Endometrium (tissue), 2 donors: Measurements from ENCODE around the gene TBRG1.
"Not testable (repeated sequence)": the region's sequence is repeated elsewhere in the genome, so short reads cannot be mapped to it uniquely, and the experiment has no call there.

Experiments
- FAIRE-seq: peaks from 2 replicates; lab custom pipeline; 2012; peaks lifted over from hg19 to GRCh38; lab: Jason Lieb, UNC
- donor health status: control.
- donor health status: control.

The TBRG1 gene, protein sequence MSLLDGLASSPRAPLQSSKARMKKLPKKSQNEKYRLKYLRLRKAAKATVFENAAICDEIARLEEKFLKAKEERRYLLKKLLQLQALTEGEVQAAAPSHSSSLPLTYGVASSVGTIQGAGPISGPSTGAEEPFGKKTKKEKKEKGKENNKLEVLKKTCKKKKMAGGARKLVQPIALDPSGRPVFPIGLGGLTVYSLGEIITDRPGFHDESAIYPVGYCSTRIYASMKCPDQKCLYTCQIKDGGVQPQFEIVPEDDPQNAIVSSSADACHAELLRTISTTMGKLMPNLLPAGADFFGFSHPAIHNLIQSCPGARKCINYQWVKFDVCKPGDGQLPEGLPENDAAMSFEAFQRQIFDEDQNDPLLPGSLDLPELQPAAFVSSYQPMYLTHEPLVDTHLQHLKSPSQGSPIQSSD

DNA sequence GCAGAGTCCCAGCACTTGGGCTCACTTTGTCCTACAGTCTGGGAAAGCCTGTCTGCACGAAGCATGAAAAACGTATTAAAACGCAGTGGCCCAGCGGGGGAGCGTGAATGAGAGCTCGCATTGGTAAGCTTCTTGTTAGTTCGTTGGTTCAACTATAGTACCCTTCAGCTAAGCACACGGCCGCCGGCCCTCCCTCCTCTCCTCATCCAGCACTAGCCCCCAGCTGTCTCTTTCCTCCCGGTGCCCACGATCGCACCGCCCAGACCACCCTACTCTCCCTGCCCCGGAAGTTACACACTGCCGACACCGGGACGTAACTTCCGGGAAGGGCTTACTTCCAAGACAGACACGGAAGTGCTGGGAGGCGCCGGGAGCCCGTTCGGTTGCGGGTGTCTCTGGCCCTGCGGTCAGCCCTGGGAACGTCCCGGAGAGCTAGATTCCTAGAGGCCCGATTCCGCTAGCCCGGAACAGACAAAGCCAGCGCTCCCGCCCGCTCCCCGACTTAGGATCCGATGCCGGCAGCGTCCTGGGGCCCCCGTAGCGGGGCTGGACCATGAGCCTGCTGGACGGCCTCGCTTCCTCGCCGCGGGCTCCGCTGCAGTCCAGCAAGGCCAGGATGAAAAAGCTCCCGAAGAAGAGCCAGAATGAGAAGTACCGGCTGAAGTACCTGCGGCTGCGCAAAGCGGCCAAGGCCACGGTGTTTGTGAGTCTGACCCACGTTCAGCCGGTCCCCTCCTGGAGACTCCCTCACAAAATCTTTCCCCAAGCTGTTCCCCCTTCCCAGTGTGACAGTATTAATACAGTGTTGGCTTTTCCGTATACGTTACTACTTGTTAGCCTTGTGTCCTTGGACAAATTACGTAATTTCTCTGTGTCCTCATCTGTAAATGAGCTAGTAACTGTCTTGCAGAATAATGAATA, at the start of gene TBRG1:
Gene TBRG1, plus strand, starts transcription at position 334 of the 921 bp plus-strand sequence. Its CDS starts 220 bp downstream, at position 554.
- peak; percentile 59 for FAIRE-seq

DNA sequence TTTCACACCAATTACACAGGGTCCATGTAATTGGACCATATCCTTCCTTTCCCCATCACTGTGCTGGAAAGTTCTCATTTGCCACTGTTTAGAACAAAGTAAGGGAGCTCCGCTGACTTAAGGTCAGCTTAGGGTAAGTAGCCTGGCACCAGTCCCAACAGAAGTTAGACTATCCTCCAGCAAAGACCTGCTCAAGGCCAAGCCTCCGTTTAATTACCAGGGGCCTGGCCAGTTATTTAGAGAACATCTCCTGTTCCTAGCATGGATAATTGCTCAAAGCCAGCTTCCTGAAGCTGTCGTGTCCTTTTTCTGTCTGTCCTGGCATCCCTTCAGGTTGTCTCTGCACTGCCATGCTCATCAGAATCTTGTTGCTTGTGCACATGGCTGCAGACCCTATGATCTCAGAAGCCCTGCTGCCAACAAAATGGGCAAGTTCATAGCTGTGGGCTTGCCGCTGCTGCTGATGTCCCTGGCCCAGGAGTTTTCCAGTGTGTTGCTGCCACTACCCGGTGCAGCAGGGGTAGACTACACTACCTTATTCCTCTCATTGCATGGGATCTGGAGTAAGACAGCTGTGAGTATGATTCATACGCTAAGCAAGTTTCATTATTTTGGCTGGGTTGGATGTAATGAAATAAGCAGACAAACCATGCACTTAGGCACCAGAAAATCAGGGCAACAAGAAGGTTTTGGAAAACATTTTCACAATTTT, 44.8 kb upstream of the TBRG1 start:
- FAIRE-seq: no peak

DNA sequence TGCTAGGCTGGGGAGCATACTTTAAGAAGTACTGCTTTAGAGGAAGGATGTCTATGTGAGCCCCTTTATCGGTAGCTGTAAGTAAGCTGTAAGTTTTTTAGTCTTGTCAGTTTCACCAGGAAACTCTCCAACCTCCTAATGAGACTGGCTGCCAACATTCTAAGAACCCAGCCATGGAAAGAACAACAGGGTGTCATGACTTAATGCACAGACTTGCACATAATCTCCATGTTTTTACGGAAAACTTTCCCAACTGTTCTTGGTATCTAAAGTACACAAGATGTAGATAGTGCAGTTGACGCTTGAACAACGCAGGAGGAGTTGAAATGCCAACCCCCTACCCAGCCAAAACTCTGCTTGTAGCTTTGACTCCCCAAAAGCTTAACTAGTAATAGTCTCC, 43.9 kb upstream of the TBRG1 start:
- no peak for FAIRE-seq

DNA sequence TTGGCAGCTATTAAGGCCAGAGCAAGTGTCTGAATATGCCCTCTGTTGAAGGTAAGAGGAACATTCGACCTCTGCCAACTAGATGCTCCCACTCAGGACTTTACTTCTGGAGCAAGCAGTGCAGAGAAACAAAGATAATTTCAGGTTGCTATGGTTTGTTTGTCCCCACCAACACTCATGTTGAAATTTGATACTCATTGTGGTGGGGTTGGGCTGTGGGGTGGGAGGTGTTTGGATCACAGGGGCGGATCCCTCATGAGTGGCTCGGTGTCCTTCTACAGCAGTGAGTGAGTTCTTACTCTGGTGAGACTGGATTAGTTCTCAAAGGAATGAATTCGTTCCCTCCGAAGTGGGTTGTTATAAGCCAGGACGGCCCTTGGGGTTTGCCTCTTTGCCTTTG, 40.8 kb upstream of the TBRG1 start:
- no peak for FAIRE-seq

DNA sequence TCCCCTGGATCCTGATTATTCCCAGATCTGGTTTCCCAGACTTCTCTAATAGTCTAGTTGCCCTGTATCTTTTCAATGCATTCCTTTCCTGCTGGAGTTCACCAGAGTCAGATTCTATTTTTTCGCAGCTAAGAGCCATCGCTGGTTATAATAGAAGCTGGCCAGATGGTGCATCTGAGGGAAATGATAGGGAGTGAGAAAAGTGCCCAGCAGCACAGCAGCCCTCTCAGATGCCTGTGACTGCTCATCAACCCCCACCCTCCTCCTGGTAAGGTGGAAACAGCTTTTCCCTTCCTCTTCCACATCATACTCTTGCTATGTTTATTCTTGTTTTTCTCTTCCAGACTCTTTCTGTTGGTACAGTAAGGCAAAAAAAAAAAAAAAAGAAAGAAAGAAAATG, 40.1 kb upstream of the TBRG1 start:
- FAIRE-seq: no peak

DNA sequence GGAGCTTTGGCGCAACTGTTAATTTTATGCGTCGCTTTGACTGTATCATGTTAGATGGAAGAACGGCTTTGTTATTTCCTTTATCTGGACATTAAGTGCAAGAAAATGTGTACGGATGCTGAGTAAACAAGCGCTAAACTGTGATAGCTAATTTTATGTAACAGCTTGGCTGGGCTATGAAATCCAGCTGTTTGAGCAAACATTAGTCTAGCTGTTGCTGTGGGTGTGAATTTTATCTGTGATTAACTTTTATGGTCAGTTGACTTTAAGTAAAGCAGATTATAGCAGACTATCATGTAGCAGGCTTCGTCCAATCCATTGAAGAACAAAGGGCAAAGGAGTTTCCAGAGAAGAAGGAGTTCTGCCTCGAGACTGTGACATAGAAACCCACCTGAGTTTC, 38.9 kb upstream of the TBRG1 start:
- FAIRE-seq: no peak

DNA sequence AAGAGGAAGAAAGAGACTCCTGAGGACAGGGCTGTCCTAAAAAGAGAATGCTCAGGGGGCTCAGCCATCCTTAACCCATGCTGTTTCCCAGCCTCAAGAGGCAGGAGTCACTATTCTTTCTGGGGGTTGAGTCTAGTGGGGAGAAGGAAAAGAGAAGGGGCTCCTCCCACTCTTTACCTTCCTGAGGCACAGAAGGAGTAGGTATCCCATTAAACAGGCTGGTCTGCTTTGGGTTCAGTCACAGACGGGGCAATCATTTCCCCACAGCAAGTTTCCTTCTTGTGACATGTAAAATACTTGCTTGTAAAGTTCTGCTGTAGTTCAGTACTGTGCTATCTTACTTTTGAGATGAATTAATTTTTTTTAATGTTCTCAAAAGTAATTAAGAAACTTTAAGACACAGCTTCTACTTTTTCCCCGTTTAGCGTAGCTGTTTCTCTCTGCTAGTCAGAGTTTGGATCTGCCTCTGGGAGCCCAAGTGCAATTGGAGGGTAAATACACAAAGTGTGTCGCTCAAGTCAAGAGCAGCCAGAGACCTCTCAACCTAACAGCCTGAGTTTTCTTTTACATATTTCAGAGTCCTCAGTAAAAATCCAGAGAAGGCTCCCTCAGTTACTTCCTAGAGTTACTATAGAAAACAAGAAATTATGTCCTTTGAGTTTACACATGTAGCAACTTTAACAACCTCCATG, 37.8 kb upstream of the TBRG1 start:
- FAIRE-seq: no peak

DNA sequence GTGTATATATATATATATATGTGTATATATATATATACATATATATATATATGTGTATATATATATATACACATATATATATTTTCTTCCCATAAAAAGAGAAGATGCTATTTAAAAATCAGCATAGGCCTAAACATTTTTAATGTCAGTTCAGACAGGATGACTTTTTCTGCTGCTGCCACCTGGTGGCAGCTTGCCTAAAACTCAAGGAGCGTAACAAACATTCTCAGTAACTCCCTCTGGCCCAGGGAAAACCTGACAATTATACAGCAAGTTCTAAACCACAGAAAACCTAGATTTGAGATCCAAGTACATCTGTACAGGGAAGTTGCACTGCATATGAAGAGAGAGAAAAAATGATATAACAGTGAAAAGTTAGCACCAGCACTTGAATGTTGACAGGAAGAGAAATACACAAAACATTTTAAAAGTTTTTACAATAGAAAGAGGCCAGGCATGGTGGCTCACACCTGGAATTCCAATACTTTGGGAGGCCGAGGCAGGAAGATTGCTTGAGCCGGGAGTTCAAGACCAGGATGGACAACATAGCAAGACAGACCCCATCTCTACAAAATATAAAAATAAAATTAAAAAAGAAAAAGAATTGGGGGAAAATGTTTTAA, 36.3 kb upstream of the TBRG1 start:
- FAIRE-seq: no peak

DNA sequence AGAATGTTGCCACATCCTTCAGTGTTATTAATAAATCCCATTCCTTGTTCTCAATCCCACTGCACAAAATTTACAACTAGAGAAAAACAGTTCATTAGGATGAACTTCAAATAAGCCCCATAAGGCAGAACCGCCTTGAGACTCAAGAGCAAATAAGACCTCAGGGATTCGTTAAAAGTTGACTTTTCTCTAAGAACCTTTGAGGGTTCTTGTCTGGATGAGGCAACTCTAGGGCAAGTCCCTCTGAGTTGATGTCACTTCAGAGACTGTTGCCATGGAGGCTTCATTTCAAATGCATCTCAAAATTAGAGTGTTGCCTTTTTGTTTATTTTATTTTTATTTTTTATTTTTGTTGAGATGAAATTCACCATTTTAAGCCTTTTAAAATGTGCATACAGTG, 31.2 kb upstream of the TBRG1 start:
- FAIRE-seq: no peak

DNA sequence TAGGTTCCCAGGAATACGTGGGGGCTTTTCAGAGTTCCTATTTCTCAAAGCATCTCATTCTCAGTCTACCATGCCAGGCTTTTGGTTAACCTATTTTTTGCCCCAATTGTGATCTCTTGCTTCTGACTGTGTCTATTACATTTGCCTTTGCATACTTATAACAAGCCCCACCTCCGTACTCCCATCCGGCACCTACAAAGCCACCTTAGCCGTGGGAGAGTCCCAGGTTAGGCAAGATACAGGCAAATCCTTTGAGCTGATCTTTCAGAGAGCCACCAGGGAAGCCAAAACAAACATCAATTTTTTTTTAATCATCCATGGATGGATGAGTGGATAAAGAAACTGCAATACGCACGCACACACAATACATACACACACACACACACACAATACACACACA, 30.0 kb upstream of the TBRG1 start:
- no peak for FAIRE-seq

DNA sequence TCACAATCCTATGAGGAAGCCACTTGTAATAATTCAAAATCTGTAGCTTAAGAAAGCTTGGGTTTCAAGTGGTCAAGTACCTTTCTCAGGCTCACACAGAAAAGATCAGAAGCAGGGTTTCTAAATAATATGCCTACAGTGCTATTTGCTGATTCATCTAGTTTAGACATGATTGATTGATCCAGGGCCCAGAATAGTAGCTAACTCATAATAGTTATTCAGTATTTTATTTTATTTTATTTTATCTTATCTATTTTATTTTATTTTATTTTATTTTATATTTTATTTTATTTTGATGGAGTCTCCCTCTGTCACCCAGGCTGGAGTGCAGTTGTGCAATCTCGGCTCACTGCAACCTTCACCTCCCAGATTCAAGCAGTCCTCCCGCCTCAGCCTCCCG, 27.4 kb upstream of the TBRG1 start:
- FAIRE-seq: no peak

DNA sequence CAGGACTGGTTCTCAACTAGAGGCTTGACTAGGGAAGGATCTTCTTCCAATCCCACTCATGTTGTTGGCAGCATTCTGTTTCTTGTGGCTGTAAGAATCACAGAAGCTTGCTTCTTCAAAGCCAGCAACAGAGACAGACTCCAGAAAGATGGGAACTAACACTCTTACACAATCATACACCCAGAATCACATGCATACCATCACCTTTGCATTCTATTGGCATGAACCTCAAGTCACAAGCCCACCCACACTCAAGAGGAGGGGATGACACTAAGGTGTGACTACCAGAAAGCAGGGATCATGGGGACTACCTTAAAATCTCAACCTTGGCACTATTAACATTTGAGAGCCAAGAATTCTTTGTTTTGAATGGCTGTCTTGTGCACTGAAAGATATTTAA, 25.0 kb upstream of the TBRG1 start:
- no peak for FAIRE-seq

DNA sequence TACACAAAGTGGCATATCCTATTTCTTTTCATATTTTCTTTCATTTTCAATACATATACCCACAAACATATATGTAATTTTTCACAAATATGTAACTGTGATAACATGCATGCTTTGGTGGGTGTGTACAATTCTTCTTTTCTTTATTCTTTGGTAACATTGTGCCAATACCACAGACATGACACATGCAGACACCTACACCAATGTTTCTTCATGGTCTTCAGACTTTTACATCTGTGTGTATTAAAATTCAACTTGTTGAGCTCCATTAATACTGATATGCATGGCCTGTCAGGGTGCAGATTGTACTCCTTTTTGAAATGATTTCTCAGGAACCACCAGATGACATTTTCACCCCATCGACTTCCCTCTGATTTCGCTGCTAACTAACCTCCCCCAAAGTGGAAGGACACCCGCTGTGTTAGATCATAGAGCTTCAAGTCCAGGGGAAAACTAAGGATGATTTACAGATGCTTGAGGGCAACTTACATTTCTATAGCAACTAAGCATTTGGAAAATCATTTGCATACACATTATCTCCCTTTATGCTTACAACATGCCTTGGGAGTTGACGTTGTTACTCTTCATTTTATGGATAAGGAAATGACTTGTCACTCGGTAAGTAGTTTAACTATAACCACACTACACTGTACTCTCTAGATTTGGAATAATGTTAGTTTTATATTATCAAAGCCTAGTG, 21.9 kb upstream of the TBRG1 start:
- FAIRE-seq: no peak

DNA sequence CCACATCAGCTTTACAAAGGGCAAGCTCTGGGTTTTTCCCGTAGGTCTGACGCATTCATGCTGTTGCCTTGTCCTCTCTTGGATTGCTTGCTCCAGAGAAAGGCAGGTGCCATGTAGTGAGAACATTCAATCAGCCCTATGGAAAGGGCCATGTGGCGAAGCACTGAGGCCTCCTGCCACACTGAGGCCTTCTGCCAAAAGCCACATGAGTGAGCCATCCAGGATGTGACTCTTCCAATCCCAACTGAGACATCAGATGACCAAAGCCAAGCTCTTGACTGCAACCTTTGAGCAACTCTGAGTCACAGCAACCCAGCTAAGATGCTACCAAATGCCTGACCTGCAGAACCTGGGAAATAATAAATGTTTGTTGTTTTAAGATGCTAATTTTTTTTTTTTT, 20.5 kb upstream of the TBRG1 start:
- FAIRE-seq: no peak

DNA sequence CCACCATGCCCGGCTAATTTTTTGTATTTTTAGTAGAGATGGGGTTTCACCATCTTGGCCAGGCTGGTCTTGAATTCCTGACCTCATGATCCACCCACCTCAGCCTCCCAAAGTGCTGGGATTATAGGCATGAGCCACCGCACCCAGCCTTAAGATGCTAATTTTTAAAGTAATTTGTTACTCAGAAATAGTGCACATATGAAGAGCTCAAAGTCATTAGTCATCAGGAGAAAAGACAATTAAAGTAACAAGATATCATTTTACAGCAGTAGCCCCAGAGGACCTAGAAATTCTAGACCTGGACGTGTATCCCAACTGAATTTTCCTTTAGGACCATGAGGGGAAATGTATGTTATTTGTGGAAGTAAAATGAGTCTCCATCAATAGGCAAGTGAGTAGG, 19.9 kb upstream of the TBRG1 start:
- FAIRE-seq: not testable (repeated sequence)

DNA sequence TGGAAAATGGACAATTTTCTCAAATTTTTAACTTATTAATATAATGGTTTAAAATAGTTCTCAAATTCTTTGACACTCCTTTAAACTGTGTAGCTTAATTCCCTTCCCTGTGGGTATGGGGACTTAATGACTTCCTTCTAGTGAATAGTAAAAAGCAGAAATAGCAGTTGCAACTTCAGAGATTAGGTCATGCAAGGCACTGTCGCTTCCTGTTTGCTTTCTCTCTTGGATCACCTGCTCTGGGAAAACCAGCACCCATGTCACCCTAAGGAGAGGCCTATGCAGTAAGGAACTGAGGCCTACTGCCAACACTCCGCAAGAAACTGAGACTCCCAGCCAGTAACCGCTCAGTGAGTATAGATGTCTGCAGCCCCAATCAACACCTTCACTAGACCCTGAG, 16.9 kb upstream of the TBRG1 start:
- FAIRE-seq: no peak

DNA sequence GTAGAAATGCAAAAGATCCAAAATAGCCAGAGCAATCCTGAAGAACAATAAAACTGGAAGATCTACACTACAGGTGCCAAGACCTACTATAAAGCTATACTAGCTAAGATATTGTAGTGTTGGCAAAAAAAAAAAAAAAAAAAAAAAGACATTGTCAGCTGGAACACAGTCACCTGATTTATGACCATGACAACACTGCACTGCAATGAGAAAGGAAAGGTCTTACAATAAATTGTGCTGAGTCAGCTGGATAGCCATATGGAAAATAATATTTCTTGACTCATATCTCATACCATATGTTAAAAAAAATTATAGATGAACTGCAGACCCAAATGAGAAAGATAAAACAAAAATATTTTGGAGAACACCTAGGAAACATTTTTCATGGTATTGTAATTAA, 14.5 kb upstream of the TBRG1 start:
- FAIRE-seq: no peak

DNA sequence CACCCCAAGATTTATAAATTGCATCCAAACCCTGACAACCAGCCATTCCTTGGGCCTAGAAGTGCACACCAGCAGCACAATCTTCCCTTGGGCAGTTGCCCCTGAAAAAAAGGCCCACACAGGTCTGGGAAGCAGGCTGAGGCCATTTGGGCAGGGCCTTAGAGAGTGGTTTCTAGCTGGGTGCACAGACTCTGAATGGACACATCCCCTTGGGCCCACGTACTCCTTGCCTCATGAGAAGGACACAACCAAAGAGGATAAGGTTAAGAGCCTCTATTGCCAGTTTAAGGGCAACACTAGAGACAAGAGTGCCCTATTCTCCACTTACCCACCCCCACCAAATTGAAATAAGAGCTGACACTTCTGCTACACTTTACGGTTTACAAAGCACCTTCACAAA, 12.4 kb upstream of the TBRG1 start:
- no peak for FAIRE-seq

DNA sequence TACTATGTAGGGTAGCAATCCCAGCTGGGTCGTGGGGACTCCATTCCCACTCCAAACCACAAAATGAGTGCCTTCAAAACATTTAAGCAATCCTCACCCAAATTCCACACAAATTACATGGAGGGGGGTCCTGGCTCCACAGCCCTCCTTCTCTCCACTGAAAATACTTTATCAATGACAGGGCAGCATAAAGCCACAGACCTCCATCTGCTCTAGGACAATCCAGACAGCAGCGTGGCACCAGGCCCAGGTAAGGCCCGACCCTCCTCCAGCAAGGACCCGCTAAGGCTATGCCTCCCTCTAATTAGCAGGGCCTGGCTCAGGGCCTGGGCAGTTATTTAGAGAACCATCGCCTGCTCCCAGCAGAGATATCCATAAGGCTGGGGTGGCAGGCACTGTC, 11.6 kb upstream of the TBRG1 start, which contains the start of gene PANX3:
Gene PANX3, plus strand, starts transcription at position 365 of the 400 bp plus-strand sequence. CDS start 129 bp downstream, outside the sequence.
- no peak for FAIRE-seq

DNA sequence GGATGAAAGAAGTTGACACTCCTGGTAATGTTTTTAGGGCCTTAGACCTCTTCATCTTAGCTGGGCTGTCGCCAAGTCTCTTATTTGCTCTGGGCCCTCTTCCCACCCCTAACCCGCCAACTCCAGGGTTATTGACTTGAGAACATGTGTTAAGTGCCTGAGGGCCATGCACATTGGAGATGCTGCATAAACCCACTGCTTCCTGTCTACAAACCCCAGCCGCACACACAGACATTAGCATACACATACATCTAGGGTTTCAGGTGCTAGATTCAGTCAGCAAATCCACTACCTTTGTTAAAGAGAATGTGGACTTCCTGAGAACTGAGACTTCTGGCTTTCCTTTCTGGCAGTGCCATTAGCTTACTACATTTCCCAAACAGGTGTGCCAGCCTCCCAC, 10.6 kb upstream of the TBRG1 start:
- no peak for FAIRE-seq
